Osteoblast (primary cell): ENCODE measurements around the gene VAMP7. TPM values are rescaled to one million over a fixed set of nuclear protein-coding genes. Genes with fewer than 3 reads are reported as not detected.
"Not testable (repeated sequence)": the region's sequence is repeated elsewhere in the genome, so short reads cannot be mapped to it uniquely, and the experiment has no call there.

Experiments used
- DNase-seq: peaks from one replicate; pipeline ENCODE4 v3.0.0; 2011; ENCODE audit warnings: low spot score, mixed read lengths; ENCODE audit not compliant: insufficient read length; ENCODE audit errors: missing footprints
- H2AFZ ChIP-seq: 2 replicates; pipeline ENCODE4 v1.6.0; 2011; ENCODE audit warnings: mild to moderate bottlenecking, low read length
- H3K27ac ChIP-seq: 2 replicates; pipeline ENCODE4 v1.5.1; 2011; ENCODE audit warnings: mild to moderate bottlenecking, low read depth, low read length, moderate library complexity
- H3K27me3 ChIP-seq: 2 replicates; pipeline ENCODE4 v1.6.0; 2012; ENCODE audit warnings: mild to moderate bottlenecking, control low read depth, inconsistent platforms, low read length, moderate library complexity; ENCODE audit not compliant: insufficient read depth
- H3K36me3 ChIP-seq: 2 replicates; pipeline ENCODE4 v1.5.1; 2011; ENCODE audit warnings: mild to moderate bottlenecking, low read length, control low read depth, moderate library complexity; ENCODE audit not compliant: insufficient read depth
- H3K4me1 ChIP-seq: 2 replicates; pipeline ENCODE4 v1.5.1; 2011; ENCODE audit warnings: mild to moderate bottlenecking, low read length, control low read depth, moderate library complexity; ENCODE audit not compliant: insufficient read depth
- H3K4me2 ChIP-seq: 2 replicates; pipeline ENCODE4 v1.6.0; 2011; ENCODE audit warnings: mild to moderate bottlenecking, low read length; ENCODE audit not compliant: insufficient read depth
- H3K4me3 ChIP-seq: fragments of 200-600 bp; sonication (generic); 3 replicates; pipeline ENCODE4 v1.5.1; 2012; ENCODE audit warnings: mild to moderate bottlenecking, low read length, inconsistent platforms; ENCODE audit not compliant: insufficient read depth
- H3K79me2 ChIP-seq: 2 replicates; pipeline ENCODE4 v1.6.0; 2012; ENCODE audit warnings: mild to moderate bottlenecking, low read length, control low read depth, inconsistent platforms; ENCODE audit not compliant: insufficient read depth
- H3K9me3 ChIP-seq: 2 replicates; pipeline ENCODE4 v1.5.1; 2011; ENCODE audit warnings: low read depth, low read length, control low read depth
- H4K20me1 ChIP-seq: 2 replicates; pipeline ENCODE4 v1.6.0; 2012; ENCODE audit warnings: mild to moderate bottlenecking, low read length, control low read depth; ENCODE audit not compliant: insufficient read depth
- total RNA-seq: library from RNA; depleted of rRNA; stranded (reverse); fragments of >200 nt; gene quantifications from 2 replicates; pipeline ENCODE4 v1.2.3, GENCODE V29; 2012
- TF ChIP-seq, protein P1 (sequence below): IDR thresholded peaks from 2 replicates; pipeline ENCODE4 v1.5.1; 2011; ENCODE audit warnings: mild to moderate bottlenecking, low read depth, low read length, moderate library complexity; ENCODE audit errors: extremely low read depth

Gene VAMP7
- total RNA-seq, 1 donor = 49.9 TPM

DNA sequence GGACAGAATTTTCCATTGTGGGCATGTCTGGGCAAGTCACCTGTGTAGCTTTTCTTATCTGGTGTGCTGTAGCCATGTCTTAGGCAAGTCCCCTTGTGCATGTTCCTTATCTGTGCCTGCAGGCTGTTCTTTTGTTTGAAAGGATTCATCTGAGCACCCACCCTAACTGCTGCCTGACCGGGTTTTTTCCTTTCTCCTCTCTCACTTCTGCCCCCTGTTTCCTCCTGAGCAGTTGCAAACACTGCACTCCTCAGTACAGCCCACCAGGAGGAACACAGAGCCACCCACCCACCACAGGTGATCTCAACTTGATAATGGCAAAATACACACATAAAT lies 87.1 kb downstream of the VAMP7 start:
- TF ChIP-seq, protein P1, sequence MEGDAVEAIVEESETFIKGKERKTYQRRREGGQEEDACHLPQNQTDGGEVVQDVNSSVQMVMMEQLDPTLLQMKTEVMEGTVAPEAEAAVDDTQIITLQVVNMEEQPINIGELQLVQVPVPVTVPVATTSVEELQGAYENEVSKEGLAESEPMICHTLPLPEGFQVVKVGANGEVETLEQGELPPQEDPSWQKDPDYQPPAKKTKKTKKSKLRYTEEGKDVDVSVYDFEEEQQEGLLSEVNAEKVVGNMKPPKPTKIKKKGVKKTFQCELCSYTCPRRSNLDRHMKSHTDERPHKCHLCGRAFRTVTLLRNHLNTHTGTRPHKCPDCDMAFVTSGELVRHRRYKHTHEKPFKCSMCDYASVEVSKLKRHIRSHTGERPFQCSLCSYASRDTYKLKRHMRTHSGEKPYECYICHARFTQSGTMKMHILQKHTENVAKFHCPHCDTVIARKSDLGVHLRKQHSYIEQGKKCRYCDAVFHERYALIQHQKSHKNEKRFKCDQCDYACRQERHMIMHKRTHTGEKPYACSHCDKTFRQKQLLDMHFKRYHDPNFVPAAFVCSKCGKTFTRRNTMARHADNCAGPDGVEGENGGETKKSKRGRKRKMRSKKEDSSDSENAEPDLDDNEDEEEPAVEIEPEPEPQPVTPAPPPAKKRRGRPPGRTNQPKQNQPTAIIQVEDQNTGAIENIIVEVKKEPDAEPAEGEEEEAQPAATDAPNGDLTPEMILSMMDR = no peak
- no peak for DNase-seq
- no peaks in the 10 kb centered on the region for H3K36me3 ChIP-seq
- H3K79me2 ChIP-seq = no peaks in the 10 kb centered on the region
- no peak overlapping the region for H3K4me2 ChIP-seq
- no peaks in the 10 kb centered on the region for H3K4me1 ChIP-seq
- no peak overlapping the region for H3K27ac ChIP-seq
- no peak overlapping the region for H2AFZ ChIP-seq
- H3K9me3 ChIP-seq = no peaks in the 10 kb centered on the region
- H3K4me3 ChIP-seq = no peak overlapping the region
- no peaks in the 10 kb centered on the region for H3K27me3 ChIP-seq
- no peaks in the 10 kb centered on the region for H4K20me1 ChIP-seq

- no peaks in the 10 kb centered on the region for H3K4me1 ChIP-seq
- no peak overlapping the region for H2AFZ ChIP-seq
- TF ChIP-seq, protein P1 = no peak
- no peak overlapping the region for H3K27ac ChIP-seq
- H3K9me3 ChIP-seq = no peaks in the 10 kb centered on the region
- H3K4me3 ChIP-seq = no peak overlapping the region
- no peak for DNase-seq
- H3K79me2 ChIP-seq = no peaks in the 10 kb centered on the region
- H3K36me3 ChIP-seq = no peaks in the 10 kb centered on the region
- no peaks in the 10 kb centered on the region for H3K27me3 ChIP-seq
- no peak overlapping the region for H3K4me2 ChIP-seq
- no peaks in the 10 kb centered on the region for H4K20me1 ChIP-seq
These were observed 87.6 kb downstream of the VAMP7 start for GRCh38 chrX:155968791-155969190.

GRCh38 chrX:155971658-155972057 lies 90.5 kb downstream of the VAMP7 start:
- DNase-seq, H2AFZ ChIP-seq, H4K20me1 ChIP-seq, H3K27me3 ChIP-seq, H3K4me1 ChIP-seq, H3K79me2 ChIP-seq, H3K9me3 ChIP-seq, H3K4me2 ChIP-seq, H3K4me3 ChIP-seq, H3K36me3 ChIP-seq, H3K27ac ChIP-seq: not testable (repeated sequence)
- TF ChIP-seq, protein P1 = peak; percentile 17

DNA sequence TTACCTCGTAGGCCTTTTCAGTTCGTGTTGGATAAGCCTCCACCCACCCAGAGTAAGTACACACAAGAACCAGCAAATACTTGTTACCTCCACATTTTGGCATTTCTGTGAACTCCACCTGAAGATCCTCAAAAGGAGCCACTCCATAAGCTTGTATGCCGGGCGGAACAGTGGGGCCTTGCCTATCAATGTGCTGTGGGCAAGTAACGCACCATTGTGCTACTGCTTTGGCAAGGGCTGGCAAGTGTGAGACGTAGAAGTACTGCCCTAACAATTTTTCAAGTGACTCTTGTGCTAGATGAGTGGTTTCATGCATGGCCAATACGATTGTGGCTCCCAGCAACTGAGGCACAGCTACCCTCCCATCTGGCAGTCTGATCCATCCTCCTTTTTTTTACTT lies 91.1 kb downstream of the VAMP7 start:
- not testable (repeated sequence) for H3K4me1 ChIP-seq, H2AFZ ChIP-seq, H3K36me3 ChIP-seq, H3K9me3 ChIP-seq, H3K27ac ChIP-seq, H3K4me3 ChIP-seq, H3K4me2 ChIP-seq, DNase-seq, H4K20me1 ChIP-seq, H3K79me2 ChIP-seq, H3K27me3 ChIP-seq

GRCh38 chrX:155983326-155983725 lies 102.2 kb downstream of the VAMP7 start:
- Histone ChIP-seq H2AFZ (no peak overlapping the region), H3K4me2 (no peak overlapping the region), H3K36me3 (no peaks in the 10 kb centered on the region), H3K27me3 (no peaks in the 10 kb centered on the region), H3K79me2 (no peaks in the 10 kb centered on the region), H4K20me1 (no peaks in the 10 kb centered on the region), H3K9me3 (no peaks in the 10 kb centered on the region), H3K27ac (no peak overlapping the region), H3K4me1 (no peaks in the 10 kb centered on the region), H3K4me3 (no peak overlapping the region)
- TF ChIP-seq, protein P1 = no peak
- DNase-seq = no peak
